T-helper 1 cell (primary cell): ENCODE data around the gene NEU1.
"Not testable (repeated sequence)": the region's sequence is repeated elsewhere in the genome, so short reads cannot be mapped to it uniquely, and the experiment has no call there.

Experiments
- DNase-seq, 5 donors: peaks; one replicate each; pipeline ENCODE4 v3.0.0-alpha.2; 2012 to 2020

The NEU1 gene

GRCh38 chr6:31871046-31871659, 8.5 kb upstream of the NEU1 start:
- DNase-seq = no peak

- no peak for DNase-seq
These were observed 7.8 kb upstream of the NEU1 start for GRCh38 chr6:31870385-31870921.

- DNase-seq = no peak
These were observed 6.7 kb upstream of the NEU1 start for GRCh38 chr6:31869343-31869742.

DNA sequence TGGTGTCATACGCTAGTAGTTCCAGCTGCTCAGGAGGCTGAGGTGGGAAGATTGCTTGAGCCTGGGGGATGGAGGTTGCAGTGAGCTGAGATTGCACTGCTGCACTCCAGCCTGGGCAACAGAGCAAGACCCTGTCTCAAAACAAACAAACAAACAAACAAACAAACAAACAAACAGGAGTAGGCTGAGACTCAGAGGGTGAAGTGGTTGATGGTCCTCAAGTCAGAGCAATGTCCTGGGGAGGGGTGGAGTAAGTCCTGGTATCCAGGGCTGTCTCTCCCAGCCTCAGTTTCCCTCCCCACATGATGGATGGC, 6.0 kb upstream of the NEU1 start:
- not testable (repeated sequence) for DNase-seq

DNA sequence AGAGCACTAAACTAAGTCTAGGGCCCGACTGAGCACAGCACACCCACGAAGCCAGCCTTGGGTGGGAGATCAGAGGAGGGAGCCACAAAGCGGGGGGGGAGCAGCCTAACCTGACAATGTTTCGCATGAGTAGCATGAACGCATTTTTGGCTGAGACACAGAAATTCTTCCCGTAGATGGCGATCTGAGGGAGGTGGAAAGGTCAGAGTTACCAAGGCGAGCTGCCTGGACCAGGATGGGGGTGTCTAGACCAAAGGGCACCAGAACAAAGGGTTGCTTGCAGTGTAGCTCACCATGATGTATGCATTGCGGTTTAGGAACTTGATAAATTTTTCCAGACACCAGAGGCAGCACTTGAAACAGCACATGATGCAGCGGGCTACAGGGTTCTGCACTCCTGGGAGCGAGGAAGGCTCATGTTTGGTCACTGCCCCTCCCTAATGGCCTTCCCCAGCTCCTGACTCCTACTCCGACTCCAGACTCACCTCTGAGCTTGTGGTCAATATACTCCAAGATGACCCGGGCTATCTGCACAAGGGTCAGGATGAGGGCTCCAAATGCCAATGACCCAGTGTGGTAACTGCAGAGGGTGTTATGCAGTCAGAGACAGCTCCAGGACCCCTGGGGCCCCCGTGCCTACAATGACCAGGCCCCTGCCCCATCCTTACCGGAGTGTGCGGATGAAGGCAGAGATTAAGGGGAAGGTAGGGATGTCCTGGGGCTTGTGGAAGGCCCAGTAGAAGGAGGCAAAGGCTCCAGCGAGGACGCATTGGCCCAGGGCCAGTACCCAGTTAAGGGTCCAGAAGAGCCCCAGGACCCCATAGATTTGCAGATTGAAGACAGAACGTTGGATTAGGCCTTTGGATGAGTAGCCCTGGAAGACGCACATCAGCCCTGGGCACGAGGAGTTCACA, 2.8 kb upstream of the NEU1 start:
- DNase-seq = no peak

DNA sequence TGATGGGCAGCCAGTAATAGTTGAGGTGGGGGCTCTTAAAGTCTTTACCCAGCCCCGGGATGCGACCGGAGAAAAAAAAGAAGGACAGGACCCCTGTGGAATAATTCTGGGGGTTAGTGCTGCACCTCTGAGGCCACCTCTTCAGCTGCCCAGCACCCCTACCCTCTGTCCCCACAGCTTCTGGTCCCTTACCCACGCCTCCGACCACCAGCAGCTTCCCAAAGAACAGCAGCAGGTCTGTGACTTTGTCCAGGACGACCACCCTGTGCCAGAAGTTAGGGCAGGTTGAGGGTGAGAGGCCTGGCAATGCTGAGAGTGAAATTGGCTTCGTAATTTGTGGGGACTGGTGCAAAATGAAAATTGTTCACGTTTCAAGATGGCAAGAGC, 2.2 kb upstream of the NEU1 start:
- no peak for DNase-seq

GRCh38 chr6:31864123-31864562, 1.5 kb upstream of the NEU1 start:
- not testable (repeated sequence) for DNase-seq

GRCh38 chr6:31861919-31862343, 690 bp downstream of the NEU1 start:
- no peak for DNase-seq

- DNase-seq = no peak
These were observed 1.5 kb downstream of the NEU1 start for GRCh38 chr6:31861150-31861549.

GRCh38 chr6:31860349-31860748, 2.3 kb downstream of the NEU1 start:
- no peak for DNase-seq

- DNase-seq = no peak
These were observed 2.7 kb downstream of the NEU1 start for GRCh38 chr6:31859923-31860322.

- DNase-seq = no peak
These were observed 3.9 kb downstream of the NEU1 start for GRCh38 chr6:31858707-31859106.

DNA sequence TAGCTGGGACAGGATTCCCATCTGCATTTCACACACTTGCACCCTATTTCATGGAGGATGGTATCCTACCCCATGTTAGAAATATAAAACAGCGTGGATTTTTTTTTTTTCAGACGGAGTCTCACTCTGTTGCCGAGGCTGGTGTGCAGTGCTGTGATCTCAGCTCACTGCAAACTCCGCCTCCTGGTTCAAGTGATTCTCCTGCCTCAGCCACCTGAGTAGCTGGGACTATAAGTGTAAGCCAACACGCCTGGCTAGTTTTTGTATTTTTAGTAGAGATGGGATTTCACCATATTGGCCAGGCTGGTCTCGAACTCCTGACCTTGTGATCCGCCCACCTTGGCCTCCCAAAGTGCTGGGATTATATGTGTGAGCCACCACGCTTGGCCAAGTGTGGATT, 4.8 kb downstream of the NEU1 start:
- DNase-seq = not testable (repeated sequence)

DNA sequence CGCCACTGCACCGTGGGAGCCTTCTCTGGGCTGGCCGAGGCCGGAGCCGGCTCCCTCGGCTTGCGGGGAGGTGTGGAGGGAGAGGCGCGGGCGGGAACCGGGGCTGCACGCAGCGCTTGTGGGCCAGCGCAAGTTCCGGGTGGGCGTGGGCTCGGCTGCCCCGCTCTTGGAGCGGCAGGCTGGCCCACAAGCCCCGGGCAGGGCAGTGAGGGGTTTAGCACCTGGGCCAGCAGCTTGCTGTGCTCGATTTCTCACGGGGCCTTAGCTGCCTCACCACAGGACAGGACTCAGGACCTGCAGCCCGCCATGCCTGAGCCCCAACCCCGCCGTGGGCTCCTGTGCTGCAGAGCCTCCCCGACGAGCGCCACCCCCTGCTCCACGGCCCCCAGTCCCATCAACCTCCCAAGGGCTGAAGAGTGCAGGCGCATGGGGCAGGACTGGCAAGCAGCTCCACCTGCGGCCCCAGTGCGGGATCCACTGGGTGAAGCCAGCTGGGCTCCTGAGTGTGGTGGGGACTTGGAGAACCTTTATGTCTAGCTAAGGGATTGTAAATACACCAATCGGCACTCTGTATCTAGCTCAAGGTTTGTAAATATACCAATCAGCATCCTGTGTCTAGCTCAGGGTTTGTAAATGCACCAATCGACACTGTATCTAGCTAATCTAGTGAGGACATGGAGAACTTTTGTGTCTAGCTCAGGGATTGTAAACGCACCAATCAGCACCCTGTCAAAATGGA, 10.5 kb downstream of the NEU1 start:
- not testable (repeated sequence) for DNase-seq

GRCh38 chr6:31851485-31851832, 11.2 kb downstream of the NEU1 start:
- no peak for DNase-seq

- DNase-seq = no peak
These were observed 11.7 kb downstream of the NEU1 start for GRCh38 chr6:31850765-31851484.

GRCh38 chr6:31847276-31847978, 15.2 kb downstream of the NEU1 start:
- no peak for DNase-seq

DNA sequence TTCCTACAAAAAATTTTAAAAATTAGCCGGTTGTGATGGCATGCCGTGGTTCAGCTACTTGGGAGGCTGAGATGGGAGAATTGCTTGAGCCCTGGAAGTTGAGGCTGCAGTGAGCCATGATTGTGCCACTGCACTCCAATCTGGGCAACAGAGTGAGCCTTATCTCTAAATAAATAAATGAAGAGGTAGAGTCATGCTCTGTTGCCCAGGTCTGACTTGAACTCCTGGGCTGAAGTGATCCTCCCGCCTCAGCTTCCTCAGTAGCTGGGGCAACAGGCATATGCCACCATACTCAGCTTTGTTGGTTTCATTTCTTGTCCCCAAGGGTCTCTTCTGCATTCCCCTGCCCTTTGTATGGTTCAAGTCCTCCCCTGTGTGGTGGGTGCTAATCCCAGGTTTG, 18.1 kb downstream of the NEU1 start:
- no peak for DNase-seq

GRCh38 chr6:31842053-31842452, 20.6 kb downstream of the NEU1 start:
- DNase-seq = no peak

DNA sequence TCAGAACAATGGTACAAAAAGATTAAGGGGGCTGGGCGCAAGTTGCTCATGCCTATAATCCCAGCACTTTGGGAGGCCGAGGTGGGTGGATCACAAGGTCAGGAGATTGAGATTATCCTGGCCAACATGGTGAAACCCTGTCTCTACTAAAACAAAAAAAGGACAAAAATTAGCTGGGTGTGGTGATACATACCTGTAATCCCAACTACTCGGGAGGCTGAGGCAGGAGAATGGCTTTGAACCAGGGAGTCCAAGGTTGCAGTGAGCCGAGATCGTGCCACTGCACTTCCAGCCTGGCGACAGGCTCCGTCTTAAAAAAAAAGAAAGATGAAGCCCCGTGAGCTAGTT, 22.9 kb downstream of the NEU1 start:
- DNase-seq = not testable (repeated sequence)

- DNase-seq = no peak
These were observed 23.7 kb downstream of the NEU1 start for GRCh38 chr6:31838968-31839367.

- not testable (repeated sequence) for DNase-seq
These were observed 24.5 kb downstream of the NEU1 start for GRCh38 chr6:31838114-31838553.
